ENCODE results near the gene DHH.

GRCh38 chr12:49086116-49086515 lies 8.5 kb downstream of the DHH start:
- no peak for TF ChIP-seq YY1 (tag by site-specific recombination; IDR thresholded peaks at IDR 0.05)
- TF ChIP-seq BCL6B (tag by site-specific recombination; IDR thresholded peaks at IDR 0.05) = no peak
- TF ChIP-seq, protein P1, sequence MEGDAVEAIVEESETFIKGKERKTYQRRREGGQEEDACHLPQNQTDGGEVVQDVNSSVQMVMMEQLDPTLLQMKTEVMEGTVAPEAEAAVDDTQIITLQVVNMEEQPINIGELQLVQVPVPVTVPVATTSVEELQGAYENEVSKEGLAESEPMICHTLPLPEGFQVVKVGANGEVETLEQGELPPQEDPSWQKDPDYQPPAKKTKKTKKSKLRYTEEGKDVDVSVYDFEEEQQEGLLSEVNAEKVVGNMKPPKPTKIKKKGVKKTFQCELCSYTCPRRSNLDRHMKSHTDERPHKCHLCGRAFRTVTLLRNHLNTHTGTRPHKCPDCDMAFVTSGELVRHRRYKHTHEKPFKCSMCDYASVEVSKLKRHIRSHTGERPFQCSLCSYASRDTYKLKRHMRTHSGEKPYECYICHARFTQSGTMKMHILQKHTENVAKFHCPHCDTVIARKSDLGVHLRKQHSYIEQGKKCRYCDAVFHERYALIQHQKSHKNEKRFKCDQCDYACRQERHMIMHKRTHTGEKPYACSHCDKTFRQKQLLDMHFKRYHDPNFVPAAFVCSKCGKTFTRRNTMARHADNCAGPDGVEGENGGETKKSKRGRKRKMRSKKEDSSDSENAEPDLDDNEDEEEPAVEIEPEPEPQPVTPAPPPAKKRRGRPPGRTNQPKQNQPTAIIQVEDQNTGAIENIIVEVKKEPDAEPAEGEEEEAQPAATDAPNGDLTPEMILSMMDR (tag by site-specific recombination; IDR thresholded peaks at IDR 0.05) = no peak
- no peak for TF ChIP-seq SP2 (tag by site-specific recombination; IDR thresholded peaks at IDR 0.05)
- TF ChIP-seq ZNF660 (tag by site-specific recombination; IDR thresholded peaks at IDR 0.05) = no peak
- no peak for TF ChIP-seq ZNF311 (tag by site-specific recombination; IDR thresholded peaks at IDR 0.05; ENCODE audit: borderline replicate concordance)
- TF ChIP-seq ZNF133 (tag by site-specific recombination; IDR thresholded peaks at IDR 0.05) = no peak
- no peak for TF ChIP-seq ZNF16 (tag by site-specific recombination; IDR thresholded peaks at IDR 0.05; ENCODE audit: low read depth)
- TF ChIP-seq ZBTB8A (tag by site-specific recombination; IDR thresholded peaks at IDR 0.05) = no peak
- TF ChIP-seq ZNF280D (tag by site-specific recombination; IDR thresholded peaks at IDR 0.05) = no peak
- no peak for TF ChIP-seq KLF1 (tag by site-specific recombination; IDR thresholded peaks at IDR 0.05)
